Endodermal cell (in vitro differentiated cells): ENCODE measurements around the gene TNFSF15. TPM values are rescaled to one million over a fixed set of nuclear protein-coding genes. Genes with fewer than 3 reads are reported as not detected.

Experiments
- DNase-seq: peaks from one replicate; pipeline ENCODE4 v3.0.0-alpha.2; 2017
- H3K27ac ChIP-seq: 2 replicates; pipeline ENCODE4 v1.5.1; 2013; ENCODE audit warnings: mild to moderate bottlenecking, low read depth, low read length, moderate library complexity
- H3K27me3 ChIP-seq: 2 replicates; pipeline ENCODE4 v1.6.1; 2013; ENCODE audit warnings: mild to moderate bottlenecking, low read length, moderate library complexity; ENCODE audit not compliant: insufficient read depth, control insufficient read depth, poor library complexity, severe bottlenecking
- H3K36me3 ChIP-seq: 2 replicates; pipeline ENCODE4 v1.7.0; 2013; ENCODE audit warnings: mild to moderate bottlenecking, low read length, moderate library complexity; ENCODE audit not compliant: control insufficient read depth, insufficient read depth
- H3K4me1 ChIP-seq: one replicate; pipeline ENCODE4 v1.7.0; 2013; ENCODE audit warnings: low read length; ENCODE audit not compliant: control insufficient read depth, insufficient read depth
- H3K4me3 ChIP-seq: 2 replicates; pipeline ENCODE4 v1.5.1; 2013; ENCODE audit warnings: mild to moderate bottlenecking, low read length, moderate library complexity
- H3K9ac ChIP-seq: 2 replicates; pipeline ENCODE4 v1.6.1; 2013; ENCODE audit warnings: mild to moderate bottlenecking, low read length, moderate library complexity; ENCODE audit not compliant: poor library complexity, severe bottlenecking; ENCODE audit errors: extremely low read depth
- H3K9me3 ChIP-seq: 2 replicates; pipeline ENCODE4 v1.6.1; 2013; ENCODE audit warnings: mild to moderate bottlenecking, low read length, moderate library complexity; ENCODE audit not compliant: control insufficient read depth
- H3K27ac Mint-ChIP-seq: 2 replicates; pipeline ENCODE4 v1.8.0; 2020; ENCODE audit warnings: mixed read lengths
- H3K27me3 Mint-ChIP-seq: 2 replicates; pipeline ENCODE4 v1.8.0; 2021; ENCODE audit warnings: mild to moderate bottlenecking, mixed read lengths; ENCODE audit not compliant: insufficient read depth
- H3K36me3 Mint-ChIP-seq: 2 replicates; pipeline ENCODE4 v1.8.0; 2020; ENCODE audit warnings: low read depth, mixed read lengths
- H3K4me1 Mint-ChIP-seq: 2 replicates; pipeline ENCODE4 v1.8.0; 2020; ENCODE audit warnings: mixed read lengths
- H3K4me3 Mint-ChIP-seq: 2 replicates; pipeline ENCODE4 v1.8.0; 2020; ENCODE audit warnings: mild to moderate bottlenecking, moderate library complexity, mixed read lengths
- H3K9me3 Mint-ChIP-seq: 2 replicates; pipeline ENCODE4 v1.8.0; 2020; ENCODE audit warnings: mild to moderate bottlenecking, mixed read lengths
- CTCF ChIP-seq: fragments of 200-600 bp; sonication (generic); conservative IDR thresholded peaks from 2 replicates; pipeline ENCODE4 v1.5.0; 2021; ENCODE audit warnings: antibody characterized with exemption, mild to moderate bottlenecking
- WGBS, 2 experiments: methylation state at CpG; one replicate each; pipeline versions ENCODE4 v1.1.5 to v1.1.7; 2013; ENCODE audit warnings: missing lambda C conversion rate in 2 of 2, mixed read lengths in 1 of 2; ENCODE audit not compliant: insufficient coverage in 1 of 2, insufficient read length in 1 of 2; 5-methylcytosine and 5-hydroxymethylcytosine counted together
- total RNA-seq, 2 donors: library from RNA; stranded (reverse); fragmentation: NEBNext Ultra II Directional in 1 of 2; extraction: Animal tissue kit (Norgen Biotek cat#: 25700) in 1 of 2; gene quantifications; 2 replicates in 1 of 2; 3 replicates in 1 of 2; pipeline ENCODE4 v1.2.1, GENCODE V29; 2021

TNFSF15 gene
- total RNA-seq, 2 donors from 2014 or later: not detected

GRCh38 chr9:114790521-114790920 lies 15.3 kb downstream of the TNFSF15 start:
- H3K4me1 Mint-ChIP-seq: no peaks in the 10 kb centered on the region
- peaks cover 68% of the 10 kb centered on the region for H3K27me3 Mint-ChIP-seq
- no peaks in the 10 kb centered on the region for H3K36me3 Mint-ChIP-seq
- peaks cover 4% of the 10 kb centered on the region for H3K4me1 ChIP-seq
- DNase-seq: no peak
- H3K36me3 ChIP-seq: no peaks in the 10 kb centered on the region
- TF ChIP-seq CTCF: no peak
- peak overlapping the region; percentile 14 for H3K27ac ChIP-seq
- H3K9ac ChIP-seq: no peak overlapping the region
- H3K4me3 Mint-ChIP-seq: no peak overlapping the region
- peaks cover 47% of the 10 kb centered on the region for H3K27me3 ChIP-seq
- no peak overlapping the region for H3K27ac Mint-ChIP-seq
- H3K9me3 ChIP-seq: no peaks in the 10 kb centered on the region
- no peak overlapping the region for H3K4me3 ChIP-seq
- H3K9me3 Mint-ChIP-seq: no peaks in the 10 kb centered on the region
- 65 to 87% methylated on average over 5 to 6 of the region's 6 CpGs for WGBS, 2 experiments

- Mint-ChIP-seq H3K27me3 (peaks cover 66% of the 10 kb centered on the region), H3K4me1 (no peaks in the 10 kb centered on the region), H3K27ac (no peak overlapping the region), H3K36me3 (no peaks in the 10 kb centered on the region), H3K4me3 (no peak overlapping the region), H3K9me3 (no peaks in the 10 kb centered on the region)
- Histone ChIP-seq H3K4me3 (no peak overlapping the region), H3K27ac (no peak overlapping the region), H3K4me1 (peaks cover 4% of the 10 kb centered on the region), H3K27me3 (peaks cover 44% of the 10 kb centered on the region), H3K9ac (no peak overlapping the region), H3K36me3 (no peaks in the 10 kb centered on the region), H3K9me3 (no peaks in the 10 kb centered on the region)
- 83 to 94% methylated on average over 3 of the region's 3 CpGs for WGBS, 2 experiments
- TF ChIP-seq CTCF: no peak
- DNase-seq: no peak
Observed at GRCh38 chr9:114789006-114789405, 16.8 kb downstream of the TNFSF15 start.

- Mint-ChIP-seq H3K27me3 (peaks cover 63% of the 10 kb centered on the region), H3K9me3 (no peaks in the 10 kb centered on the region), H3K4me1 (no peaks in the 10 kb centered on the region), H3K27ac (no peak overlapping the region), H3K4me3 (no peak overlapping the region), H3K36me3 (no peaks in the 10 kb centered on the region)
- Histone ChIP-seq H3K9me3 (no peaks in the 10 kb centered on the region), H3K9ac (no peak overlapping the region), H3K27me3 (peaks cover 37% of the 10 kb centered on the region), H3K4me1 (peaks cover 4% of the 10 kb centered on the region), H3K27ac (no peak overlapping the region), H3K36me3 (no peaks in the 10 kb centered on the region), H3K4me3 (no peak overlapping the region)
- WGBS, 2 experiments: 88 to 92% methylated on average over 2 to 4 of the region's 4 CpGs
- TF ChIP-seq CTCF: no peak
- no peak for DNase-seq
Observed at GRCh38 chr9:114787781-114788498, 17.9 kb downstream of the TNFSF15 start.
